HG03280 (cell line): ENCODE data around the gene ROCK2.
"Not testable (repeated sequence)": the region's sequence is repeated elsewhere in the genome, so short reads cannot be mapped to it uniquely, and the experiment has no call there.

Experiments
- ATAC-seq: cut with Tn5 transposase; IDR thresholded peaks from one replicate; pipeline ENCODE4 v1.9.1; 2021; ENCODE audit warnings: mild to moderate bottlenecking, moderate library complexity; ENCODE audit not compliant: unreplicated experiment

The ROCK2 gene

GRCh38 chr2:11279398-11279797 is 65.0 kb downstream of the ROCK2 start:
- ATAC-seq, result no peak

GRCh38 chr2:11278219-11278618 is 66.2 kb downstream of the ROCK2 start:
- ATAC-seq, result no peak

- ATAC-seq, result no peak
These were observed 68.5 kb downstream of the ROCK2 start for GRCh38 chr2:11275910-11276309.

- ATAC-seq, result no peak
These were observed 73.5 kb downstream of the ROCK2 start for GRCh38 chr2:11270891-11271290.

GRCh38 chr2:11267931-11268330 is 76.5 kb downstream of the ROCK2 start:
- no peak for ATAC-seq

- ATAC-seq, result no peak
These were observed 79.6 kb downstream of the ROCK2 start for GRCh38 chr2:11264818-11265217.

GRCh38 chr2:11264007-11264406 is 80.4 kb downstream of the ROCK2 start:
- ATAC-seq, result no peak

GRCh38 chr2:11263177-11263576 is 81.3 kb downstream of the ROCK2 start:
- no peak for ATAC-seq

- ATAC-seq, result not testable (repeated sequence)
These were observed 82.0 kb downstream of the ROCK2 start for GRCh38 chr2:11262438-11262837.

GRCh38 chr2:11261564-11261963 is 82.9 kb downstream of the ROCK2 start:
- not testable (repeated sequence) for ATAC-seq

- ATAC-seq, result no peak
These were observed 83.5 kb downstream of the ROCK2 start for GRCh38 chr2:11260979-11261378.

- ATAC-seq, result no peak
These were observed 86.5 kb downstream of the ROCK2 start for GRCh38 chr2:11257964-11258363.

GRCh38 chr2:11257078-11257477 is 87.4 kb downstream of the ROCK2 start:
- no peak for ATAC-seq

- ATAC-seq, result no peak
These were observed 88.3 kb downstream of the ROCK2 start for GRCh38 chr2:11256166-11256565.

- no peak for ATAC-seq
These were observed 90.3 kb downstream of the ROCK2 start for GRCh38 chr2:11254100-11254536.

- ATAC-seq, result not testable (repeated sequence)
These were observed 92.0 kb downstream of the ROCK2 start for GRCh38 chr2:11252458-11252857.

- no peak for ATAC-seq
These were observed 93.8 kb downstream of the ROCK2 start for GRCh38 chr2:11250400-11251196.

- no peak for ATAC-seq
These were observed 99.1 kb downstream of the ROCK2 start for GRCh38 chr2:11245322-11245721.

- ATAC-seq, result no peak
These were observed 100.2 kb downstream of the ROCK2 start for GRCh38 chr2:11244091-11244826.

- ATAC-seq, result no peak
These were observed 100.9 kb downstream of the ROCK2 start for GRCh38 chr2:11243512-11243911.

- ATAC-seq, result no peak
These were observed 101.8 kb downstream of the ROCK2 start for GRCh38 chr2:11242542-11243174.
